ENCODE results near the gene MRPL2. TPM values are rescaled to one million over a fixed set of nuclear protein-coding genes. Genes with fewer than 3 reads are reported as not detected.

Gene MRPL2
- 10 to 100 TPM; 62.5 to 75.0 TPM for total RNA-seq
- long read RNA-seq, transcript MRPL2-202 (7 exons, 1,588 nt) = major isoform, 11 of 14 reads
- long read RNA-seq, partial matches to known transcripts = 0 of 14 reads
- long read RNA-seq, other reads (novel, unspliced or antisense) = 1 of 14 reads

GRCh38 chr6:43059168-43060033 lies at the start of gene MRPL2, which contains the start of gene KLC4:
Gene MRPL2, minus strand, starts transcription at chr6:43059434. Its CDS starts 53 bp downstream, at chr6:43059381.
Gene KLC4, plus strand, starts transcription at chr6:43059631. Its CDS starts 1,705 bp downstream, at chr6:43061336.
- intact Hi-C loops (cut with DNase I, micrococcal nuclease) = loop anchor here in 1 of 2 donors (10.0 kb wide), 1 partner anchor 75 kb away; no protein-coding TSS in a partner anchor
- ATAC-seq = peak; percentile 81
- DNase-seq = peak; percentile 98 to 99

DNA sequence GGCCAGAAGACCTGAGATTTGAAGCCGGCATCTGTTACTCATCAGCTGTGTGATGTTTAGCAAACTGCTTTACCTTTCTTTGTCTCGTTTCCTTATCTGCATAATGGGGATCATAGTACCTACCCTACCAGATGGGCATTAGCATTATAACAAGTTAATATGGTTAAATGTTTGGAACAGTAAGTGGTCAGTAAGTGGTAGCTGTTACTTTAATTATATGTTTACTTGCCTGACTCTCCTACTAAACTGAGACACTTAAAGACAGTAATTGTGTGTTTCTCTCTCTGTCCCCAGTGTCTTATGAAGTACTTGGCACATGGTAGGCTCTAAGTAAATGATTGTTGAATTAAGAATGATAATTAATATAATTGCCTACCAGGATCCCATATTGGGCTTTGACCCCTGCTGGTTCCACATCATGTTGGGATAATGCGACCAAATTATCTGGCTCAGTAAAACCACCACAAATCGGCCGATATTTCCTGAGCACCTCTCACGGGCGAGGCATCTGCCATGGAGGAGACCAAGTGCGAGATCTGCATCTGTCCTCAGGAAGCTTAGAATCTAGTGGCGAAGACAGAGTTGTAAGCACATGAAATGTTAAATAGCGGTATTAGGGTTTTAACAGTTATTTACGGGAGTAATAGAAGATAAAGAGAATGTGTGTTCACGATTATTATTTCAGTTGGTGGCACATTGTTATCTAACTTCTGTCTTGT lies 48.3 kb upstream of the MRPL2 start:
- no peak for ATAC-seq
- DNase-seq = no peak
- intact Hi-C loops (cut with DNase I, micrococcal nuclease) = no loop called here

DNA sequence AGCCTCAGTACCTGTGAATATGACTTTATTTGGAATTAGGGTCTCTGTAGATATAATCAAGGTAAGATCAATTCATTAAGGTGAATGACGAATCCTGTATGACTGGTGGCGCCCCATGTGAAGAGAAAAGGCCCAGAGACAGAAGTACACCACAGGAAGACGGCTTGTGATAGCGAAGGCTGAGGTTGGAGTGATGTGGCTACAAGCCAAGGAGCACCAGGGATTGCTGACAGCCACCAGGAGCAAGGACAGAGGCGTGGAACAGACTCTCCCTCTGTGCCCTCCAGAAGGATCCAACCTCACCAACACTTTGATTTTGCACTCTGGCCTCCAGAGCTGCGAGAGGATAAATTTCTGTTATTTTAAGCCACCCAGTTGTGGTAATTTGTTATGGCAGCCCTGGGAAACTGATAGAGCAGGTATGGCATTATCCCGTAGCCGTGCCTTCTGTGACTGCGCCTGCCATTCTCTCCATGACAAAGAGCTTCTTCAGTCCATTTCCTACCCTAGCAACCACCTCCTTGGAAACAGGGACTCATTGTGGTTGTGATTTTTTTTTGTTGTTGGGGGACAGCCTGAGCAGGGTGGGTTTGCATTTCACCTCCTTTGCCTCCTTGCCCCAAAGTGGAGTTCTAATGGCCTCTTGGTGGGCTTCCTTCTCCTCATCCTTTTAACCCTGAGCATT lies 46.4 kb upstream of the MRPL2 start:
- intact Hi-C loops (cut with DNase I, micrococcal nuclease) = no loop called here
- DNase-seq = no peak
- no peak for ATAC-seq

GRCh38 chr6:43103253-43103876 lies 44.1 kb upstream of the MRPL2 start:
- no peak for ATAC-seq
- no peak for DNase-seq

GRCh38 chr6:43101497-43101896 lies 42.3 kb upstream of the MRPL2 start:
- DNase-seq = no peak
- no peak for ATAC-seq
- intact Hi-C loops (cut with DNase I, micrococcal nuclease) = no loop called here

More at GRCh38 chr6:43103253-43103876, 44.1 kb upstream of the MRPL2 start:
- intact Hi-C loops (cut with DNase I, micrococcal nuclease) = no loop called here

- intact Hi-C loops (cut with DNase I, micrococcal nuclease) = no loop called here
- DNase-seq (no peak), ATAC-seq (no peak)
Measured at GRCh38 chr6:43097502-43097901, 38.3 kb upstream of the MRPL2 start.

DNA sequence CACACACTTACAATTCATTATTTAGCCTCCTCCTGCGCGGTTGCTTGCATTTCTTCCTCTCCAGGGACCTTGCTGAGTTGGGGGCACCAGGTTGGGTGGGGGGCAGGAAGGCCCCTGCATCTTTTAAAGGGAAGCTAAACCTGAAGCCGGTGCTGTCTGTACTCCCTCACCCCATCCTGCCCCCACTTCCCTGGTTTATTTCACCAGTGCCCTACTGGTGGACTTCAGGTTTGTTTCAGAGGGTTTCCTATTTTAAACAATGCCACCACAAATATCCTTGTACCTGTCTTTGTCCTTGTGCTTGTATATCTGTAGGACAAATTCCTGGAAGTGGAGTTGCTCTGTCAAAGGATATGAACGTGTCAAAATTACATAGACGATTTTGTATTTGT lies 37.9 kb upstream of the MRPL2 start:
- no peak for DNase-seq
- ATAC-seq = no peak
- intact Hi-C loops (cut with DNase I, micrococcal nuclease) = no loop called here

DNA sequence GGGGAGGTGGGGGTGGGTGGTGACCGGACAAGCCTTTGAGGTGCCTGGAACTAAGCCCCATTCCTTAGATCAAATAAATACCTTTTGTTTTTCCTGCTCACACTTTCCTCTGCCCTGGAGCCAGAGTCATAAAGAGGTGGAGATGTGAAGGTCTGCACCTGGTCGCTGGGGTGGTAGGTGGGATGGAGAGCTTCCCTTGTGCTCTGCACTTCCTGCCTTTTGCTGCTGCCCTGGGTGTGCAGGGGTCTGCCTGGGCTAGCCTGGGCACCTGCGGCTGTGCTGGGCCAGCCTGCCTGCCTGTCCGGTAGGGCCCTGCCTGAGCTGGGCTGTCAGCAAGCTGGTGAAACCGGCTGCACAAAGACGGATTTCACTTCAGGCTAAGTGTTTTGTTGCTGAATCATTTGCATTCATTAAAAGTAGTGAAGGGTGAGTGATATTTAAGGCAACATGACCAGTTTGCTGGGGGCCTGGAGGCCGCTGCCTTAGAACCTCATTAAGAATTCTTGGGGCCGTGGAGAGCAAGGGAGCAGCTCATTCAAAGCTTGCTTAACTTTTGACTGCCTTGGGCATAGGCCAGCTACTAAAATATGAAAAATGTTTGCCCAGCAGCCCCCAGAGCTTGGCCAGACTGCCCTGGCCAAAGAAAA lies 37.3 kb upstream of the MRPL2 start:
- peak in 1 of 2 donors; percentile 16 for DNase-seq
- intact Hi-C loops (cut with DNase I, micrococcal nuclease) = no loop called here

GRCh38 chr6:43095939-43096338 lies 36.7 kb upstream of the MRPL2 start:
- intact Hi-C loops (cut with DNase I, micrococcal nuclease) = no loop called here
- ATAC-seq (peak; percentile 43), DNase-seq (no peak)

More for the DNA sequence above, 37.3 kb upstream of the MRPL2 start:
- ATAC-seq = peak; percentile 69

DNA sequence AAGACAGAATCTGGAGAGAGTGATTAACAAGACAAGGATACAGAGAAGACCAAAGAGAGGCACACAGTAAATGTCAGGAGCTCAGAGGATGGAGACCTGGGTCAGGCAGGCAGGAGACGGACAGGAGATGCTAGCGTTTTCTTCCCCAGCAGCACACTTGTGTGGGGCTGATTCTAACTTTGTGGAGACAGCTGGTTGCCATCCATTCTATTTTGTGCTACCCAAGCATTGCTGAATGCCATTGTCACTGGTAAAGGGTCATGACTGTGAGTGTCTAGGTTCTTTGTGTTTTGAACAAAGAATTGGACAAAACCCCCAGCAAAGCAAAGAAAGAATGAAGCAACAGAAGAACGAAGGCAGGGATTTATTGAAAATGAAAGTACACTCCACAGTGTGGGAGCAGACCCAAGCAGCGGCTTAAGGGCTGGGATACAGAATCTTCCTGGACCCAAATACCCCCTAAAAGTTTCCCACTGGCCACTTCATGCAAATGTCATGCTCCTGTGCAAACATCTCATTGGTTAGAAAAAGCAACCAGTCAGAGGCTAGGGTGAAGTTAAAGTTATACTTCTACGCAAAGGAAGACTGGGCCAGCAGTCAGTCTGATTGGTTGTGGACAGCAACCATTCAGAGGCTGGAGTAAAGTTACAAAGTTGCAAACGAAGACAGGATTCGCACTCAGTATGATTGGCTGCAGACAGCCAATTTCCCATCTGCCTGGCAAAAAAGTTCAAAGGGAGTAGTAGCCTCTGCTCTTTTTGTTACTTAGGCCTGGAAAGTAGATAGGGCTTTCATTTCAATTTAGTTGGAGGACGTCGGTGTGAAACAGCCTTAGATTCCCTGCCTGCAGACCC lies 34.4 kb upstream of the MRPL2 start:
- intact Hi-C loops (cut with DNase I, micrococcal nuclease) = no loop called here
- ATAC-seq (peak; percentile 45), DNase-seq (peak in 1 of 2 donors; percentile 46)

GRCh38 chr6:43092635-43093034 lies 33.4 kb upstream of the MRPL2 start:
- intact Hi-C loops (cut with DNase I, micrococcal nuclease) = no loop called here
- ATAC-seq = no peak
- DNase-seq = no peak

- DNase-seq (no peak), ATAC-seq (no peak)
- intact Hi-C loops (cut with DNase I, micrococcal nuclease) = no loop called here
Measured at GRCh38 chr6:43091436-43091991, 32.3 kb upstream of the MRPL2 start.

GRCh38 chr6:43091020-43091419 lies 31.8 kb upstream of the MRPL2 start:
- ATAC-seq (no peak), DNase-seq (no peak)
- intact Hi-C loops (cut with DNase I, micrococcal nuclease) = no loop called here

DNA sequence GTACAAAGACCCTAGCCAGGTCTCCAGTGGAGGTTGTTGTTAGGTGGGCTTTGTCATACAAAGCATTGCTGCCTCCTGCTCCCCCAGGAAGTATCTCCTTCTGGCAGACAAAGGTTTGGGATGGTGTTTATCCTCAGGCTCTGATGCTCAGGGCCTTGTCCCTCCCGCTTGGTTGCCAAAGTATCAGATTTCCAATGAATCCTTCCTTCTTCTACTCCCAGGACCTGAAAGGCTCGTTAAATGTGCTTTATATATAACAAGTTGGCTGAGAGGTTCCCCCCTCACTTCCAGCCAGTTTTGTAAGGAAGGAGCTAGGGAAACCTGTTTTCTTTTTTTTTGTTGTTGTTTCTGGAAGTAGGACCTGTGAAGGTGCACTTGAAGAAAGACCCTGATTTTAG lies 31.3 kb upstream of the MRPL2 start:
- intact Hi-C loops (cut with DNase I, micrococcal nuclease) = no loop called here
- ATAC-seq (no peak), DNase-seq (no peak)

GRCh38 chr6:43089874-43090558 lies 30.8 kb upstream of the MRPL2 start:
- ATAC-seq (peak; percentile 31), DNase-seq (no peak)
- intact Hi-C loops (cut with DNase I, micrococcal nuclease) = no loop called here

DNA sequence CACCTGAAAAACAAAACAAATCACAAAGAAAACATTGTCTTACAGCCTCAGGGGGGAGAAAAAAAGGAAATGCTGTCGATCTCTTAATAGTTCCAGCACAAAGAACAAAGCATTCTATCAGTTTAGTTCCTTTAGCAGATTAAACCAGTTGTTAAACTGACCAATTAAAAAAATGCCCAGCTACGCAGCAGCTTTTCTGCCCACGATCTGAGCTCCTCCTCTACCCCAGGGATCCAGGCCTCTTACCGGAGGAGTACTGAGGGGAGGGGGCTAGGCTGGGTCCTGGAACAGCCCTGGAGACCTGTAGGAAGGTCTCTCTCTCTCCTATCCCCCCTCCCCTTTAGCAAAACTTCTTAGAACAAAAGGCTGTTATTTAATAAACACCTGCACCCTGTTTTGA lies 30.2 kb upstream of the MRPL2 start:
- no peak for ATAC-seq
- DNase-seq = no peak
- intact Hi-C loops (cut with DNase I, micrococcal nuclease) = no loop called here

All from left colon (tissue), 2 donors.